HEK293T (cell line): ENCODE measurements around the gene COX7B.

Source experiments
- CTCF ChIA-PET: fragments of 350-600 bp; formaldehyde crosslinking; extraction: SDS; loops from one replicate; lab custom pipeline; 2021; ENCODE audit warnings: antibody characterized with exemption, inconsistent platforms; lab: Yijun Ruan, JAX
- POLR2A ChIA-PET: fragments of 350-600 bp; formaldehyde crosslinking; extraction: SDS; loops from one replicate; lab custom pipeline; 2020; ENCODE audit warnings: antibody characterized with exemption, inconsistent platforms; lab: Yijun Ruan, JAX
- DNase-seq: peaks from one replicate; pipeline ENCODE4 v3.0.0; 2012; ENCODE audit warnings: mixed read lengths; ENCODE audit errors: extremely low spot score
- ARNT ChIP-seq: fragments of 450-650 bp; IDR thresholded peaks from 2 replicates; pipeline ENCODE4 v1.6.1; 2017; ENCODE audit warnings: mild to moderate bottlenecking
- BHLHE40 ChIP-seq: fragments of 450-650 bp; IDR thresholded peaks from 2 replicates; pipeline ENCODE4 v1.6.1; 2016; ENCODE audit warnings: mild to moderate bottlenecking, moderate library complexity, borderline replicate concordance
- CTBP1 ChIP-seq: fragments of 450-650 bp; IDR thresholded peaks from 2 replicates; pipeline ENCODE4 v1.6.1; 2016; ENCODE audit warnings: borderline replicate concordance
- ELF4 ChIP-seq: fragments of 450-650 bp; IDR thresholded peaks from 2 replicates; pipeline ENCODE4 v1.6.1; 2017; ENCODE audit warnings: antibody characterized with exemption
- FOXA1 ChIP-seq: fragments of 450-650 bp; IDR thresholded peaks from 2 replicates; pipeline ENCODE4 v1.6.1; 2016; ENCODE audit warnings: mild to moderate bottlenecking
- FOXK2 ChIP-seq: fragments of 450-650 bp; IDR thresholded peaks from 2 replicates; pipeline ENCODE4 v1.6.1; 2016; ENCODE audit warnings: mild to moderate bottlenecking
- FOXM1 ChIP-seq: fragments of 450-650 bp; IDR thresholded peaks from 2 replicates; pipeline ENCODE4 v1.6.1; 2017; ENCODE audit warnings: mild to moderate bottlenecking, borderline replicate concordance
- HDGF ChIP-seq: fragments of 450-650 bp; IDR thresholded peaks from 2 replicates; pipeline ENCODE4 v1.6.1; 2017; ENCODE audit warnings: antibody characterized with exemption, borderline replicate concordance
- L3MBTL2 ChIP-seq: fragments of 450-650 bp; conservative IDR thresholded peaks from 2 replicates; pipeline ENCODE4 v1.6.1; 2016; ENCODE audit warnings: mild to moderate bottlenecking
- LEF1 ChIP-seq: fragments of 450-650 bp; IDR thresholded peaks from 2 replicates; pipeline ENCODE4 v1.6.1; 2017; ENCODE audit warnings: mild to moderate bottlenecking, borderline replicate concordance
- NFRKB ChIP-seq: fragments of 450-650 bp; IDR thresholded peaks from 2 replicates; pipeline ENCODE4 v1.6.1; 2016; ENCODE audit warnings: mild to moderate bottlenecking, moderate library complexity
- SP1 ChIP-seq: fragments of 450-650 bp; IDR thresholded peaks from 2 replicates; pipeline ENCODE4 v1.6.1; 2017
- SUZ12 ChIP-seq: fragments of 450-650 bp; IDR thresholded peaks from 2 replicates; pipeline ENCODE4 v1.6.1; 2016; ENCODE audit warnings: mild to moderate bottlenecking
- TARDBP ChIP-seq: fragments of 450-650 bp; IDR thresholded peaks from 2 replicates; pipeline ENCODE4 v1.6.1; 2016
- ZNF384 ChIP-seq: fragments of 450-650 bp; IDR thresholded peaks from 2 replicates; pipeline ENCODE4 v1.6.1; 2016
- TF ChIP-seq, protein P1 (sequence below): fragments of 450-650 bp; IDR thresholded peaks from 2 replicates; pipeline ENCODE4 v1.6.1; 2016

Gene COX7B

DNA sequence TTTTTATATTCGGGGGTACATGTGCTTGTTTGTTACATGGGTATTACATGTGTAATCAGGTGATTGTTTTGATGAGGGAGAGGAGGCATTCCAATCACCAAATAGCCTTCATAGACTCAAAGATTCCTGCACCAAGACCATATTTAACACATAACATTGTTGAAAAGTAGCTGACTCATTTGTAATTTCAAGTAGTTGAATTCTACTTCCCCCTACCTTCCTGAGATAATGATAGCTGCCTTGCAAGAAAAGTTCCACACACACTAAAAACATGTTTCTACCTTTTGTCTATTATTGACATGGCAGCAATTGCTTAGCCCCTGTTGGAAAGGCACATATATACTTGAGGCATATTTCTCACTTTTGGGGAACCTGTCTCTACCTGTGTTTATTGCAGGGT, 54.0 kb downstream of the COX7B start:
- ChIA-PET CTCF (no interaction called here), POLR2A (no interaction called here)
- no peak for DNase-seq
- TF ChIP-seq FOXK2 (no peak), LEF1 (no peak), SUZ12 (no peak), ELF4 (no peak), FOXA1 (no peak), HDGF (no peak), BHLHE40 (no peak), CTBP1 (no peak), FOXM1 (no peak), ARNT (no peak), SP1 (no peak), ZNF384 (no peak), NFRKB (no peak), TARDBP (no peak), L3MBTL2 (no peak)
- TF ChIP-seq, protein P1, sequence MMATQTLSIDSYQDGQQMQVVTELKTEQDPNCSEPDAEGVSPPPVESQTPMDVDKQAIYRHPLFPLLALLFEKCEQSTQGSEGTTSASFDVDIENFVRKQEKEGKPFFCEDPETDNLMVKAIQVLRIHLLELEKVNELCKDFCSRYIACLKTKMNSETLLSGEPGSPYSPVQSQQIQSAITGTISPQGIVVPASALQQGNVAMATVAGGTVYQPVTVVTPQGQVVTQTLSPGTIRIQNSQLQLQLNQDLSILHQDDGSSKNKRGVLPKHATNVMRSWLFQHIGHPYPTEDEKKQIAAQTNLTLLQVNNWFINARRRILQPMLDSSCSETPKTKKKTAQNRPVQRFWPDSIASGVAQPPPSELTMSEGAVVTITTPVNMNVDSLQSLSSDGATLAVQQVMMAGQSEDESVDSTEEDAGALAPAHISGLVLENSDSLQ = no peak

DNA sequence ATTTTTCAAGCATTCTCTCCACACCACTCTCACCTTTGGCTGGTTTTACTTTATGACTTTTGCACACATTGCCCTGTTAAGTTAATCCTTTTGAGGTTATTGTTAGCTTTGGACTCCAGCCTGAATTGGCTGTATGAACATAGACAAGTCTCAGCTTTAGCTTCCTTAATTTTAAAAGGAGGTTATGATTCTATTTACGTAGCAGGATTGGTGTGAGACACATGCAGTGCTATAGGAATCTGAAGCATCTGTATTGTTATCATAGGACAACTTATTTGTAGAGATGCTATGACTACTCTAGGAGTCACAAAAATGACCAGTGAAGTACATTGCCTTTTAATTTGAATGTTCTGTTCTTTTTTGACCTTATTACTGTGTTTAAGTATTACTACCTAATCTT, 54.4 kb downstream of the COX7B start:
- DNase-seq = no peak
- CTCF ChIA-PET = no interaction called here
- POLR2A ChIA-PET = no interaction called here
- no peak for TF ChIP-seq FOXK2
- no peak for TF ChIP-seq NFRKB
- TF ChIP-seq L3MBTL2 = no peak
- TF ChIP-seq SUZ12 = no peak
- TF ChIP-seq ELF4 = no peak
